MCF 10A (cell line): Measurements from ENCODE around the gene FOXP1. TPM values are rescaled to one million over a fixed set of nuclear protein-coding genes. Genes with fewer than 3 reads are reported as not detected.

ENCODE experiments used
- BruUV-seq: library from RNA; stranded (reverse); fragments of 400-500 nt; replicated peaks from 2 replicates; lab custom pipeline; 2021; lab: Mats Ljungman, UMichigan
- CTCF ChIA-PET: fragments of 300-600 bp; sonication (Branson Sonifier 250); formaldehyde crosslinking; extraction: SDS; loops from one replicate; lab custom pipeline; 2021; ENCODE audit warnings: antibody characterized with exemption, inconsistent platforms; lab: Yijun Ruan, JAX
- POLR2A ChIA-PET: fragments of 300-600, 350-650 bp; sonication (Branson Sonifier 250); formaldehyde crosslinking; extraction: SDS; loops from one replicate; lab custom pipeline; 2020; ENCODE audit warnings: antibody characterized with exemption, inconsistent platforms; lab: Yijun Ruan, JAX
- DNase-seq: peaks from one replicate; pipeline ENCODE4 v3.0.0-alpha.2; 2018; ENCODE audit not compliant: unreplicated experiment
- H3K27ac Mint-ChIP-seq: one replicate; pipeline ENCODE4 v1.8.0; 2022; ENCODE audit warnings: mild to moderate bottlenecking, low read depth, mixed read lengths; ENCODE audit not compliant: unreplicated experiment
- H3K27me3 Mint-ChIP-seq: one replicate; pipeline ENCODE4 v1.8.0; 2022; ENCODE audit warnings: mixed read lengths; ENCODE audit not compliant: insufficient read depth, unreplicated experiment
- H3K36me3 Mint-ChIP-seq: one replicate; pipeline ENCODE4 v1.8.0; 2022; ENCODE audit warnings: mild to moderate bottlenecking, moderate library complexity, mixed read lengths; ENCODE audit not compliant: insufficient read depth, unreplicated experiment
- H3K4me1 Mint-ChIP-seq: one replicate; pipeline ENCODE4 v1.8.0; 2022; ENCODE audit warnings: mixed read lengths; ENCODE audit not compliant: insufficient read depth, unreplicated experiment
- H3K4me3 Mint-ChIP-seq: one replicate; pipeline ENCODE4 v1.8.0; 2022; ENCODE audit warnings: mild to moderate bottlenecking, moderate library complexity, mixed read lengths; ENCODE audit not compliant: unreplicated experiment
- H3K9me3 Mint-ChIP-seq: one replicate; pipeline ENCODE4 v1.8.0; 2022; ENCODE audit warnings: mixed read lengths; ENCODE audit not compliant: unreplicated experiment
- intact Hi-C: fragments of 100-400 bp; cut with micrococcal nuclease; formaldehyde crosslinking; loops from 2 replicates; pipeline ENCODE4 v1.14.1; 2022
- total RNA-seq: library from RNA; stranded (reverse); gene quantifications from 2 replicates; pipeline ENCODE4 v1.2.3, GENCODE V29; 2022
- TF ChIP-seq, protein P1 (sequence below): fragments of 200-600 bp; IDR thresholded peaks from one replicate; pipeline ENCODE4 v1.8.0; 2022; ENCODE audit warnings: antibody characterized with exemption, mild to moderate bottlenecking; ENCODE audit not compliant: unreplicated experiment

FOXP1 gene
- total RNA-seq, 1 experiment from 2014 or later: 49.0 TPM

DNA sequence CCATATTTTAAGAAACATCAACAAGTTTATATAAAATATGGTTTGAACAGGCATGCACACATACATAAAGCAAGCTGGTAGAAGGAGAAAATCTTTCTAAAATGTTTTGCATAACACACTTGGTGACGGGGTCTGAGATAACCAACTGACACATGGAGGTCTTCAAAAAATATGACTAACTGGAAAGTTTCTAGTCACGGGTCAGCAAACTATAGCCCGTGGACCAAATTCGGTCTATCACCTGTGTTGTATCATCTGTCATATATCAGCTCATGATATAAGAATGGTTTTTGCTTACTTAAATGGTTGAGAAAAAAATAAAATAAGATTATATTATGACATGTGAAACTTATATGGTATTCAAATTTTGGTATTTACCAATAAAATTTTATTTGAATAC is 465.1 kb downstream of the FOXP1 start:
- ChIA-PET POLR2A (interaction anchor here (0.6 to 1.4 kb wide), 4 partner anchors 10 to 468 kb away, joined by 3 to 5 read pairs (median 4); no protein-coding TSS in a partner anchor), CTCF (interaction anchor here (0.6 to 0.9 kb wide), 2 partner anchors 37 to 987 kb away, joined by 3 read pairs; no protein-coding TSS in a partner anchor)
- Mint-ChIP-seq H3K36me3 (peaks cover 6% of the 10 kb centered on the region), H3K27ac (no peak overlapping the region), H3K4me3 (no peak overlapping the region), H3K27me3 (no peaks in the 10 kb centered on the region), H3K4me1 (peaks cover 9% of the 10 kb centered on the region), H3K9me3 (no peaks in the 10 kb centered on the region)
- BruUV-seq: no TSS peak
- intact Hi-C loops: no loop called here
- no peak for DNase-seq
- TF ChIP-seq, protein P1, sequence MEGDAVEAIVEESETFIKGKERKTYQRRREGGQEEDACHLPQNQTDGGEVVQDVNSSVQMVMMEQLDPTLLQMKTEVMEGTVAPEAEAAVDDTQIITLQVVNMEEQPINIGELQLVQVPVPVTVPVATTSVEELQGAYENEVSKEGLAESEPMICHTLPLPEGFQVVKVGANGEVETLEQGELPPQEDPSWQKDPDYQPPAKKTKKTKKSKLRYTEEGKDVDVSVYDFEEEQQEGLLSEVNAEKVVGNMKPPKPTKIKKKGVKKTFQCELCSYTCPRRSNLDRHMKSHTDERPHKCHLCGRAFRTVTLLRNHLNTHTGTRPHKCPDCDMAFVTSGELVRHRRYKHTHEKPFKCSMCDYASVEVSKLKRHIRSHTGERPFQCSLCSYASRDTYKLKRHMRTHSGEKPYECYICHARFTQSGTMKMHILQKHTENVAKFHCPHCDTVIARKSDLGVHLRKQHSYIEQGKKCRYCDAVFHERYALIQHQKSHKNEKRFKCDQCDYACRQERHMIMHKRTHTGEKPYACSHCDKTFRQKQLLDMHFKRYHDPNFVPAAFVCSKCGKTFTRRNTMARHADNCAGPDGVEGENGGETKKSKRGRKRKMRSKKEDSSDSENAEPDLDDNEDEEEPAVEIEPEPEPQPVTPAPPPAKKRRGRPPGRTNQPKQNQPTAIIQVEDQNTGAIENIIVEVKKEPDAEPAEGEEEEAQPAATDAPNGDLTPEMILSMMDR: no peak

DNA sequence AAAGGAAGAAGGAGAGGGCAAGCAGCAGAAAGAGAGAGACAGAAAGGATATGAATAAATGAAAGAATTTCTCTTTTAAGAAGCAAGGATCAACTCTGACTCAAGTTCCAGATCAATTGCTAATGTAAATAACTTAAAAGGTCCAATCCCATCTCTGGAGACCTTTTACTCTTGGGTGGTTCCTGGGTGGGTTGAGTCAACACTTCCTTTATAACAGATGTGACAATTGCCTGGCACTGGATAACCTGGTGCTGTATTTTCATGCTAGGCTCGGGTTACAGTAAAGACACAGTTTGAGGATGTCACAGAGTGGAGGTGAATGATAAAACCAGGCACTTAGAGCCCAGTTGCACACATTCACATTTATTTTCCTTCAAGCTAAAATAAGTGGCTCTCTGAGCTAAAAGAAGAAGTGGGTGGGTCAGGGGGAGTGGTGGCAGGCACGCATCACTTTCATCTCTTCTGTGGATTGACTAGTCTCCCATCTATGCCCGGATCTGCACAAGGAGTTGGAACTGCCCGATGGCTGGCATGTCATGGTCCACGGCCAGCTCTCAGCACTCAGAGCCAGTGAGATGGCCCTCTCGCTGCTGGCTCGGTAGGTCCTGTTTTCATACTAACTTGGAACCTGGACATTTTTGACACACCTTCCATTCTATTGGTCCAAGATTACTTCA is 465.8 kb downstream of the FOXP1 start:
- peaks cover 6% of the 10 kb centered on the region for H3K36me3 Mint-ChIP-seq
- H3K27ac Mint-ChIP-seq: no peak overlapping the region
- POLR2A ChIA-PET: interaction anchor here (0.9 to 1.4 kb wide), 2 partner anchors 11 to 16 kb away, joined by 4 read pairs; no protein-coding TSS in a partner anchor
- BruUV-seq: no TSS peak
- intact Hi-C loops: no loop called here
- H3K27me3 Mint-ChIP-seq: no peaks in the 10 kb centered on the region
- CTCF ChIA-PET: interaction anchor here (0.9 kb wide), 1 partner anchor 38 kb away, joined by 3 read pairs; no protein-coding TSS in a partner anchor
- H3K4me3 Mint-ChIP-seq: no peak overlapping the region
- DNase-seq: peak; percentile 36
- H3K4me1 Mint-ChIP-seq: peaks cover 9% of the 10 kb centered on the region
- no peaks in the 10 kb centered on the region for H3K9me3 Mint-ChIP-seq
- TF ChIP-seq, protein P1: no peak

DNA sequence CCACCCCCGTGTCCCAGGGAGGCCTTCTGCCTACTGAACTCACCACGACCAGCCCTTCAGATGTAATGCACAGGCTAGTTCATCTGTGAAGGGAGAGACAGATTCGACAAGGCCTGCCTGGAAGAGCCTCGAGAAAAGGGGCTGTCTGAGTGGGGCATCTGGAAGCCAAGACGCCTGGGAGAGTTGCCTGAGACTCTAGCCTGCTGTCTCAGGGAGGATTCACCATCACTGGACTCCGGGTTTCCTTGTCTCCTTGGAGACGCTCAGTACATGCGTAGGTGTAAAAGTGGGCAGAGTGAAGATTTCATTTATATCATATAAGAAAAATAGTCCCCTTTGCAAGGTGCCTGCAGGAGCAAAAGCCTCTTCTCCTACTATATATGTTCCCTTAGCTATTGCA is 468.9 kb downstream of the FOXP1 start:
- H3K27ac Mint-ChIP-seq: no peak overlapping the region
- no peak overlapping the region for H3K4me3 Mint-ChIP-seq
- TF ChIP-seq, protein P1: no peak
- BruUV-seq: no TSS peak
- ChIA-PET CTCF (no interaction called here), POLR2A (interaction anchor here (0.5 kb wide), 1 partner anchor 511 kb away, joined by 3 read pairs; no protein-coding TSS in a partner anchor)
- peaks cover 8% of the 10 kb centered on the region for H3K4me1 Mint-ChIP-seq
- peaks cover 6% of the 10 kb centered on the region for H3K36me3 Mint-ChIP-seq
- DNase-seq: no peak
- H3K9me3 Mint-ChIP-seq: no peaks in the 10 kb centered on the region
- intact Hi-C loops: no loop called here
- H3K27me3 Mint-ChIP-seq: no peaks in the 10 kb centered on the region

DNA sequence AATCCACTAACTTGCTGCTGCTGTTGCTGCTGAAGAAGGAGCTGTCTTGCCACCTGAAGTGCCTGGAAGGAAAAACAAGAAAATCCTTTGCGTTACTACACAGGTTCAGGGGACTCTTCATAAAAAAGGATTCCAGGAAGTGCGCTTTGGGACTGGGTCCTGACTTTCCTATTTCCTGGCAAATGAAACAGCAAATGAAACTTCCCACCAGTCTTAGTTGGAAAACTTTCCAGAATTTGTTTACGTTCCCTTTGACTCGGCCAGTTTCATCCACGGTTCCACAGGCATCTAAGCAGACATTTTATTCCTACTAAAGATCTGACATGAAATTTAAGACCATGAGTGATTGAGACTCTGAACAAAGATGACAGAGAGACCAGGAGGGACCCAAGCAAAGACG is 471.0 kb downstream of the FOXP1 start:
- peaks cover 6% of the 10 kb centered on the region for H3K36me3 Mint-ChIP-seq
- no peaks in the 10 kb centered on the region for H3K27me3 Mint-ChIP-seq
- intact Hi-C loops: no loop called here
- peaks cover 13% of the 10 kb centered on the region for H3K4me1 Mint-ChIP-seq
- BruUV-seq: no TSS peak
- TF ChIP-seq, protein P1: no peak
- H3K9me3 Mint-ChIP-seq: no peaks in the 10 kb centered on the region
- ChIA-PET CTCF (no interaction called here), POLR2A (no interaction called here)
- peak overlapping the region; percentile 84 for H3K27ac Mint-ChIP-seq
- no peak overlapping the region for H3K4me3 Mint-ChIP-seq
- no peak for DNase-seq
